HL-60/S4 (cell line): ENCODE data around the gene WDFY3.

ENCODE experiments used
- in situ Hi-C: fragments of 300-500 bp; cut with MboI; formaldehyde crosslinking; loops from 2 replicates; pipeline ENCODE4 v1.14.3; 2022; ENCODE audit warnings: low sequenced_read_pairs

WDFY3 gene

GRCh38 chr4:84644087-84644486, 322.4 kb downstream of the WDFY3 start:
- in situ Hi-C loops, result no loop called here

- in situ Hi-C loops, result no loop called here
Measured at GRCh38 chr4:84639145-84639544, 327.3 kb downstream of the WDFY3 start.

DNA sequence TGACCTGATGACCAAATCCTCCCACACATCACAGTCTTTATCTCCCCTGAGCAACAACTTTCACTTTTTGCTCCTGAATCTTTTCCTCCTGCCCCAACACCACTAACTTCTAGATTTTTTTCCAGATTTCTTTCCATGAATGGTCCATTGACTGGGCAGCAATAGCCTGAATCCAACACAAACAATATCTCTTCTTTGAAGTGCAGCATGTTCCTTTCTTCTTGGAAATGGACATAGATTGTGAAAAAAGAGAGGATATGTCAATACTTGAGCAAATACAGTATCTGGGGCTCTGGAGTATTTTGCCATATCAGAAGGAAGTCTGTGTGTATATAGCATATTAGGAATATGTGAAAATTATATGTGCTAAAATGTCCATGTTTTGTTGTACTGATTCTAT, 328.4 kb downstream of the WDFY3 start:
- in situ Hi-C loops, result no loop called here

GRCh38 chr4:84634961-84635360, 331.5 kb downstream of the WDFY3 start:
- in situ Hi-C loops, result no loop called here

DNA sequence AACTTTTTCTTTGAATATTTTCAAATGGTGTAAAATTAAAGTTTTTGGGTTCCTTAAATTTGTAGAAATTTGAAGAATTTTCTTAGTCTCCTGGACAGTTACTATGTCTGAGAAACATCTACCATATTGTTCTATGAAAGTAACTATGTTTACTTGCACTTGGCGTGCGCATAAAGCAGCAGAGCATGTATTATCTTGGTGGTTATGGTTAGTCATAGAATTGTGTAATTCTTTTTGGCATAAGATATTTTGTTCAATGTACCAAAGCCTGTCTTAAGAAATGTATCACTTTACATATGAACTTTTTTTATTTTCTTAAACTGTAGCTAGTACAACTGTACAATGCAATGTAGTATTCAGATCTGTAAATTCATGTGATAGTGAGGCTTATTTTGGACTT, 334.4 kb downstream of the WDFY3 start:
- in situ Hi-C loops, result no loop called here

- in situ Hi-C loops, result no loop called here
Measured at GRCh38 chr4:84631573-84631972, 334.9 kb downstream of the WDFY3 start.

DNA sequence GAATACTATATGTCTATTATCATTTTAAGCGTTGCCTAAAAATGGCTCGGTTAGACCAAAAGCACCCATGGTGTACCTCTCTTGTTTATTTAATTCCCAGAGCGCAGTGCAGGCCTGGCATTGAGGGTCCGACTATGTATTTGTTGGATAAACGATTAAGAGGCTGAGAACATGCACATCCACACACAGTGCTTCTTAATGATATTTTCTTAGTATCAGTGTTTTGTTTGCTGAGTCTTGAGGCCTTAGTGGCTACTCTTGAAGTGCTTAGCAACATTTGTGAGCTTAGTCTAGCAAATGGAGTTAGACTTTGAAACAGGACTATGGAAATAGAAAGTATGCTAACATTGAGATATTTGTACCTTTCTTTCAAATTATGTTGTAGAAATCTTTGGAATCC, 339.8 kb downstream of the WDFY3 start:
- in situ Hi-C loops, result no loop called here

GRCh38 chr4:84623661-84624060, 342.8 kb downstream of the WDFY3 start:
- in situ Hi-C loops, result no loop called here

DNA sequence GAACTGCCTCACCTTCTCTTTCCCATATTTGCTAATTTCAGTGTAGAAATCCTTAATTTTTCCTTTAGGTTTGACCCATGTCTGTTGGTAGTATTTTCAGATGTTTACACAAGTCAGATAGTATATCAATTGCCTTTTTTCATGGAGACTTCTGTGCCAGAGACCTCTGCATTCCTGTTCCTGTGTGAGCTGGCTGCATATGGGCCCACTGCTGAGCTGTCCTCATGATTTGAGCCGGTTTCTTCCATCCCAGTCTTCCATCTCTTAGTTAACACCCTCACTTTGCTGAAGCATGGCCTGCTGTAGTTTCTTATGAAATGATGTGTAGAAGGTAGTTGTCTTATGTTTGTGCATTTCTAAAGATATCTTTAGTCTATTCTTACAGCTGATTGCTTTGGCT, 343.5 kb downstream of the WDFY3 start:
- in situ Hi-C loops, result no loop called here
